GM19452 (cell line): ENCODE data around the gene INPP5A.
A peak's percentile ranks its signal among the peaks of the same experiment; 100 is the strongest.
"Not testable (repeated sequence)": the region's sequence is repeated elsewhere in the genome, so short reads cannot be mapped to it uniquely, and the experiment has no call there.

Experiments used
- ATAC-seq: cut with Tn5 transposase; IDR thresholded peaks from one replicate; pipeline ENCODE4 v1.9.1; 2021; ENCODE audit not compliant: unreplicated experiment

INPP5A gene

DNA sequence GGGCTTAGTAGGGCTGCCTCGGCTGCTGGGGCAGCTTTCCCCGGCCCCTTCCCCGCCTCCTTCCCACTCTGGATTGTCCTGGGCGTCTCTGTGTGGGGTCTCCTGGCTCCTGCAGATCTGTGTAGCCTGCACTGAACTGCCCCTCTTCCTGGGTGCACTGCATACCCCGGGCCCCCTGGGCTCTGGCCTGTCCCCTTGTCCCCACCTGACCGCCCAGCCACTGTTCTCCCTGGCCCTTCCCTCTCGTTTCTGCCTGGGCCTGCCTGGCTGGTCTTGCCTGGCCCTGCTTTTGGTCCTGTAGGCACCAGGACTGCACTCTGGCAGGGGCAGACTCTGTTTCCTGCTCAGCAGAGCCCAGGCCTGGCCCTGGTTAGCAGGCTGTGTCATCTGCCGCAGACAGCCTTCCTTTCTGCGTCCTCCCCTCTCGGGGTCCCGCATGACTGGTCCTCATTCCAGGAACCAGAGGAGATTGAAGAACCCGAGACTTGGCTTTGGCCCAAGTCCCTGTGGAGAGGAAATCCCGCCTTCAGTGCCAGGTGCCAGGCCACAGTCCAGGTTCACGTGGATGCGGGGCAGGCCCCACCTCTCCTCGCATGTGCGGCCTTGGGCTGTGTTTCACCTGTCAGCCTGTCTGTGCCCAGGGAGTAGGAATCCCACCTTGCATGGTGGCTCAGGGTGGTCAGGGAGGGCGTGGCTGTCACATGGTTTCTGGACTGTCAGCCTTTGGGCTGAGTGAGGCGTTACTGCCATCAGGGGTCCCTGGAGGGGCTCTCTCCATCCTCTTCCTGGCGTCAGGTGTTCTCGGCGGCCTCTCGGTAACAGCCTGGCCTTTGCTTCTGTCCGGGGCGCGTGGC, 9.2 kb downstream of the INPP5A start:
- ATAC-seq = no peak

DNA sequence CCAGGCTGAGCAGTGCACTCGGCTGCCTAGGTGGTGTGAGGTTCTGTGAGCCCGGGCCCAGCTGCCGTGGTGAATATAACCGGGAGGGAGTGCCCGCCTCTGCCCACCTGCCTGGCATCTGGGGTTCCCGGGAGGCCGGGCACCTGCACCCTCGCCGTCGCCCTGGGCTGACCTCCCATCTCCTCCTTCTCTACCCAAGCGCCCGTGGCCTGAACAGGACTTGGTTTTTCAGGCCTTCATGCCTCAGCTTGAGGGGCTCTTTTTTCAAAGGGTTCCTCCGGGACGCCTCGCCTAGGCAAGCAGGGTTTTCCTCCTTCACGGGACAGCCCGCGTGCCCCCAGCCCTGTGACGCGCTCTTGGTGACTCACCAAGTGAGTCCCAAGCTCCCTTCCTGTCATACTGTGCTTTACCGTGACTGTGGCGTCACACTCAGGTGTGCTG, 9.9 kb downstream of the INPP5A start:
- ATAC-seq = no peak

GRCh38 chr10:132548106-132548823, 10.7 kb downstream of the INPP5A start:
- no peak for ATAC-seq

- no peak for ATAC-seq
Observed at GRCh38 chr10:132548869-132549268, 11.3 kb downstream of the INPP5A start.

- no peak for ATAC-seq
Observed at GRCh38 chr10:132549371-132549770, 11.8 kb downstream of the INPP5A start.

DNA sequence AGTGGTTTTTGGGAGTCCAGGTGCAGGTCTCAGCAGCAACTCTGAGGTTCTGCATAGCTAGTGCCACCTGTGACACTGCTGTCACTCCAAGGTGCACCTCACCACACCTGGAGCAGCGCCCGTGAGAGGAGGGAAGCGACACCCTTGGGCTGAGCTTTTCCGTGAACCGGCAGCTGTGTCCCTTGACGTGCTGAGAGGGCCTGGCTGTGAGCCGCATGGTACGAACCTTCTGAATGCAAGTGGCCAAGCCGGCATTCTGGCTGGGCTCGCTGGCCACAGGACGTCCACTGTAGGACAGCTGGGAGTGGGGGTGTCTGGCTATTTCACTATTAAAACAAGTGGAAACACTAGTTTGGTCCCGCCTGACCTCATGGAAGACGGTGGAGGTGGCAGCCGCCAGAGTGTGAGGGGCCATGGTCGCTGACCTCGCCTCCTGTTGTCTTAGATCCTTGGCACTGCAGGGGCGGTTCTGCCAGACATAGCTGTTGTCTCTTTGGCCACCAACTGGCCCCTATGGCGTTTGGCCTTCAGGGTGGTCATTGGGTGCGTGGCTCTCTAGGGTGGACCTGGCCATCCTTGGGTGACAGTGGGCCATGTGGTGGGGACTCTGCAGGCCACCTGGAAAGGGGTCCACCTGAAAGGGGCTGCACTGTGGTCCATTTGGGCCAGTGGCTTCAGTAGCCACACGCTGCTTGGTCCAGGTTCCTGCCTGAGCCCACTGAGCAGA, 12.9 kb downstream of the INPP5A start:
- ATAC-seq = no peak

DNA sequence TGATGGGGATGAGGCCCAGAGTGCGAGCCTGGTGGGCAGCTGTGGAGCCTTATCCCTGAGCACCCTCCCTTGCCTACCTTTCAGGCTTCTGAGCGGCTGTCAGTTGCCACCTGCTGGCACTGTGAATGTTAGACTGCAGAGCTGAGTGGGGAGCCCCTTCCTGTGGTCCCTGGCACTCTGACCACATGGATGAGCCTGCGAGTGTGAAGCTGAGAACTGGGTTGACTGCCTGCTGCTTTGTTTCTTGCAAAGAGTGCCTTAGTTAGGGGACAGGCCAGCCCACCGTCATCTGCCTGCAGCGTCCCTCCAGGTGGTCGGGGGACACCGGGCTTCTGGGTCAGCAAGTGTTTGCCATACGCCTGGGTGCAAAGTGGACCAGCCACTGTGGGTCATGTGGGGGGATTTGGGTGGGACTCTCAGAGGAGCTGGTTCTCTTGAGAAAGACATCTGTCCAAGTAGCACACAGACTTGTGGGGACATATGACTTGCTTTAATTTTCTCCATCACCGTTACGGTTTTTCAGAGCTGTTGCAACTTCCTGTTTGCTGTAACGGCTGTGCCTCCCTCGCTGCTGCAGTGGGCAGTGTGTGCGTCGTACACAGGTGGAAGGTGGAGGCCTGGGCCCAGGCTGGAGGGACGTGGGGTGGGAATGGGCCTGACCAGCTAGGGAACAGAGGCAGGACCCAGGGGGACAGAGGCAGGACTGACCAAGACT, 13.7 kb downstream of the INPP5A start:
- ATAC-seq = peak; percentile 58

- ATAC-seq = peak; percentile 5
Observed at GRCh38 chr10:132551808-132552130, 14.2 kb downstream of the INPP5A start.

DNA sequence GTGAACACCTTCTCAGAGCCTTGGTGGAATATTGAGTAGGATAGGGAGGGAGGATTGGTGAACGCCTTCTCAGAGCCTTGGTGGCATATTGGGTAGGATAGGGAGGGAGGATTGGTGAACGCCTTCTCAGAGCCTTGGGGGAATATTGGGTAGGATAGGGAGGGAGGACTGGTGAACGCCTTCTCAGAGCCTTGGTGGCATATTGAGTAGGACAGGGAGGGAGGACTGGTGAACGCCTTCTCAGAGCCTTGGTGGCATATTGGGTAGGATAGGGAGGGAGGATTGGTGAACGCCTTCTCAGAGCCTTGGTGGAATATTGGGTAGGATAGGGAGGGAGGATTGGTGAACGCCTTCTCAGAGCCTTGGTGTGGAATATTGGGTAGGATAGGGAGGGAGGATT, 15.0 kb downstream of the INPP5A start:
- not testable (repeated sequence) for ATAC-seq

DNA sequence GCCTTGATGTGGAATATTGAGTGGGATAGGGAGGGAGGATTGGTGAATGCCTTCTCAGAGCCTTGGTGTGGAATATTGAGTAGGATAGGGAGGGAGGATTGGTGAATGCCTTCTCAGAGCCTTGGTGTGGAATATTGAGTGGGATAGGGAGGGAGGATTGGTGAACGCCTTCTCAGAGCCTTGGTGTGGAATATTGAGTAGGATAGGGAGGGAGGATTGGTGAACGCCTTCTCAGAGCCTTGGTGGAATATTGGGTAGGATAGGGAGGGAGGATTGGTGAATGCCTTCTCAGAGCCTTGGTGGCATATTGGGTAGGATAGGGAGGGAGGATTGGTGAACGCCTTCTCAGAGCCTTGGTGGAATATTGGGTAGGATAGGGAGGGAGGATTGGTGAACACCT, 16.0 kb downstream of the INPP5A start:
- not testable (repeated sequence) for ATAC-seq

DNA sequence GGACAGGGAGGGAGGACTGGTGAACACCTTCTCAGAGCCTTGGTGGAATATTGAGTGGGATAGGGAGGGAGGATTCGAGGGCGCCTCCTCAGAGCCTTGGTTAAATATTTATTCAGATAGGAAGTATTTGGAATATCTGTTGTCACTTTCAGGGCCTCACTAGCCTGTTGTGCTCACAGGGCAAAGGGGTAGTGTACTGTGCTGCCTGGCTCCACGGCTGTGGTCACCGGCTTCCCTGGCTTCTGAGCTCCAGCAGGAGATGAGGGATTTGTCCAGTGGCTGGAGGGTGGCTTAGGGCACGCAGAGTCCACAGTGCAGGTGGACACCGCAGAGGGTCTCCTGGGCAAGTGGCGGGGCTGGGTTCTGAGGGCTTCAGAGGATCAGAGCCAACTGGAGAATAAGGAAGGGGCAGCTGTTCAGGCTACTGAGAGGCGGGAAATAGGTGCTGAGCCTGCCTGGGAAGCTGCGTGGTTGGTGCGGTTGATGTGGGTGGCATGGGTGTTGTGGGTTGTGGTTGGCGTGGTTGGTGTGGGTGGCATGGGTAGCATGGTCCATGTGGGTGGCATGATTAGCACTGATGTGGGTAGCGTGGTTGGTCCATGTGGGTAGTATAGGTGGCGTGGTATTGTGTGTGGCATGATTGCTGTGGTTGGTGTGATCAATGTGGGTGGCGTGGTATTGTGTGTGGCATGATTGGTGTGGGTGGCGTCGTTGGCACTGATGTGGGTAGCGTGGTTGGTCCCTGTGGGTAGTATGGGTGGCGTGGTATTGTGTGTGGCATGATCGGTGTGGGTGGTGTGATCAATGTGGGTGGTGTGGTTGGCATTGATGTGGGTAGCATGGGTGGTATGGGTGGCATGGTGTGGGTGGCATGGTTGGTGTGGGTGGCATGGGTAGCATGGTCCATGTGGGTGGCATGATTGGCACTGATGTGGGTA, 16.7 kb downstream of the INPP5A start:
- no peak for ATAC-seq

GRCh38 chr10:132554991-132555647, 17.5 kb downstream of the INPP5A start:
- no peak for ATAC-seq

- no peak for ATAC-seq
Observed at GRCh38 chr10:132555648-132556575, 18.3 kb downstream of the INPP5A start.

- no peak for ATAC-seq
Observed at GRCh38 chr10:132556994-132557441, 19.4 kb downstream of the INPP5A start.

DNA sequence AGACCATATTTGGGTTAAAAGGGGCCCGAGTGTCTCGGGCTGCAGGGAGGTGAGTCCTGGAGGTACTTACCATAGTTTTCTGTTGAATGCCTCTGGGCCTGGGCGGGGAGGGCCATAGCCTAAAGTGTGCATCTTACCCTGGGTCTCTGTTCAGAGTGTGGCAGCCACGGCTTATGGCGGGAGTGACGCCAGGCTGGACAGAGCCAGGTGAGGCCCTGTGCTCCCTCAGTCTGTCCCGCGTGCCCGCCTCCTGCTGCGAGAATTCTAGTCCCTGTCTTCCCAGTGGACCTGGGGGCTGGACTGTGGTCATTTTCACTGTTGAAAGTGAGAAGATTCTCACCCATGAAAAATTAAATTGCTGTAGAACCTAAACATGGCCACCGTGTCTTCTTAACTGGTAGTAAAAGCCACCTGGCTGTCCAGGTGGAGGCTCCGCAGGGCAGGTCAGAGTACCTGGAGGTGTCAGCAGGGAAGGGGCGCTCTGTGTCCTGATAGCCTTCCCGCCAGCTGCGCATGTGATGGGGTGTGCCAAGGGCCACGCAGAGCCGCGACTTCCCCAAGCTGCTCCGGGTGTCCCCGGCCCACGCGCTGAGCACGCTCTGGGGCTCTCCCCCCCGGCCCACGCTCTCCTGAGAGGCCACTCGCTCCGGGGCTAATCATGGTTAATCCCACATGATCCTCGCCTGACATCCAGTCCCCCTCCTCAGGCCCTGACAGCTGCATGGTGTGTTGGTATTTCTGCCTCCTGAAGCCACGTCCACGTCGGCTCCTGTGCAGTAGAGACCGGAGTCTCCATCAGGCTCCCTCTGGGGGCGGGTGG, 20.3 kb downstream of the INPP5A start:
- no peak for ATAC-seq

DNA sequence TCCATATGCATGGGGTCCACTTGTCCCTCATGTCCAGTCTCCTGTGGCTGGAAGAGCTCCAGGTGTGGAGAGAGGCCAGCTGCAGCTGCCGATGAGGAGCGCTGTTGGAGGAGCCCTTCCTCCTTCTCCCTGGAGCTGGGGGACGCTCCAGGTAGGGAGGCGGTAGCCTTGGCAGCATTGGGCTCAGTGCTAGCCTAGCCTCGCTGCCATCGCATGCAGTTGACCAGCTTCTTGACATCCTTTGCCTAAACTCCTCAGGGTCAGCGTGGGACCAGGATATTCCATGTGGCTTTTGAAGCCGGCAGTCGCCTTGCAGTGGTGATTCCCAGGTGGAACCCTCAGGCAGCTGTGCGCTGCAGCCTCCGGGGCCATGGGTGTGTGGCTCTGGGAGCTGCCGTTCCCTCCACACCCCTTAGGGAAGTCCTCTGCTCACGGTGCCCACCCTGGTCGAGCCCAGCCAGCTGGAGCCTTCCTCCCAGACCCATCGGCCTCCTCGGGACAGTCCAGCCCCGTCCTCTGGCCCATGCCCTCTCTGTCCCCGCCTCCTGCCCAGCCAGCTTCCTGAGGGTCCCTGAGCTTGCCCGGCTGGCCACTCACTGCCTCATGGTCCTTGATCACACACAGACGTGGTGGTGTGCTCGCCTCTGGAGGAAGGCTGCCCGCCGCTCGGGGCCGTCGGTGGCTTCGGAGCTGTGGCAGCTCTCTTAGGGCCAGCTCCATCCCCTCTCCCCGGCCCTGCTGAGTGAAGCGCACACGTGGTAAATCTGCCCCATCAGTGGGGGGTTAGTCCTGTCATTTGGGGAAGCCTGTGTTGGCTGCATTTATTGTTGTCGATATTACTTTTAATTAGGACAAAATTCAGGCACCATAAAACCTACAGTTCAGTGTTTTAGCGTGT, 21.2 kb downstream of the INPP5A start:
- no peak for ATAC-seq
